Gastrocnemius medialis (tissue), 4 donors: ENCODE results near the gene BPHL.

Experiments used
- CTCF ChIP-seq, 5 experiments: fragments of 450-650 bp in 3 of 5; fragments of 200-600 bp in 2 of 5; sonication (generic) in 2 of 5; IDR thresholded peaks in 4 of 5; conservative IDR thresholded peaks in 1 of 5; 1 replicate in 4 of 5; 2 replicates in 1 of 5; pipeline ENCODE4 v1.5.1; 2016 to 2019; ENCODE audit warnings: antibody characterized with exemption in 5 of 5, mild to moderate bottlenecking in 3 of 5, moderate library complexity in 3 of 5
- POLR2A ChIP-seq, 2 donors: fragments of 450-650 bp; IDR thresholded peaks; one replicate each; pipeline ENCODE4 v1.6.1; 2017; ENCODE audit warnings: antibody characterized with exemption in 2 of 2, mild to moderate bottlenecking in 2 of 2, moderate library complexity in 2 of 2

GRCh38 chr6:3081960-3082359, 36.6 kb upstream of the BPHL start:
- TF ChIP-seq POLR2A (IDR thresholded peaks at IDR 0.05) = no peak
- no peak for TF ChIP-seq CTCF (IDR thresholded peaks at IDR 0.05 in 4 of 5, conservative IDR thresholded peaks at IDR 0.05 in 1 of 5)
